Kasumi-1 (cell line): ENCODE results near the gene CSF1R.
"Not testable (repeated sequence)": the region's sequence is repeated elsewhere in the genome, so short reads cannot be mapped to it uniquely, and the experiment has no call there.

Experiments used
- DNase-seq, 2 experiments: peaks; one replicate each; lab custom pipeline; 2025; lab: John Stamatoyannopoulos, UW

Gene CSF1R

DNA sequence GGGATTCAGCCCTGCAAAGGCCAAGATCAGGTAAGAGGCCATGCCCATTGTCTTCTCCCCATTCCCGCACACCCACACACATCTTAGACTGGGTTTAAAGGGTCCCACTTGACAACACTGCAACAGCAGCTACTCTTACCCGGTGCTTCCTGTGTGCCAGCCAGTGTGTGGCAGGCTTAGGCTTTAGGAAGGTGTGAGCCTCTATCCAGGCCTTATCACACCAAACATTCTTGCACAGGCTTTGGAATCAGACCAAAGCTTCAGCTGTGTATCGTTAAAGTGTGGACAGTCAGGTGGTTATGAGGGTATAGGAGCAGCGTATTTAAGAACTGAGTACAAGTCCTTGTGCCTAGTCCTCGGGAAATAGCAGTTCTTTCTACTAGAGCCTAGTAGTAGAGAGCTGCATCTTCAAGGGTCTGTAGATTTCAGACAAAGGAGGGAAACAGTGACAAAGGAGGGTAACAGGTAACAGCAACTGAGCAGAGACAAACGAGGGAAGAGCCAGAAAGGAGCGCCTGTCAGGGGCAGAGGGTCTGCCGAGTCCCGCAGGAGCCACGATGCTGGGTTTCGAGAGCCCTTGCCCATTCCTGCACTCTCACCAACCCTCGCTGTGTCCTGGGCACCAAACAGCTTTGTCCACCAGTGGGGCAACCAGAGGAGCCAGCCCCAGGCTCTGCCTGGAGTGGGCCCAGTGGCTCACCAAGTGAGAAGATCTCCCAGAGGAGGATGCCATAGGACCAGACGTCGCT, 30.9 kb downstream of the CSF1R start:
- DNase-seq = no peak

DNA sequence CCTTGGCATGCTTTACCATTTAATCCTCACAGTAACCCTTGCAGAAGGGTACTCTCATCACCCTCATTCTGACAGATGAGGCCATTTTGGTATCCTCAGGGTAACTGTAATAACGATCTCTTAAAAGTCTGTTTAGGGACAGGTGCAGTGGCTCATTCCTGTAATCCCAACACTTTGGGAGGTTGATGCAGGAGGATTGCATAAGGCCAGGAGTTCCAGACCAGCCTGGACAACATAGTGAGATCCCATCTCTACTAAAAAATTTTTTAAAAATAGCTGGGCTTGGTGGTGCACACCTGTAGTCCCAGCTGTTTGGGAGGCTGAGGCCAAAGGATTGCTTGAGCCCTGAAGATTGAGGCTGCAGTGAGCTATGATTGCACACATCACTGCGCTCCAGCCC, 31.8 kb downstream of the CSF1R start:
- DNase-seq = no peak

DNA sequence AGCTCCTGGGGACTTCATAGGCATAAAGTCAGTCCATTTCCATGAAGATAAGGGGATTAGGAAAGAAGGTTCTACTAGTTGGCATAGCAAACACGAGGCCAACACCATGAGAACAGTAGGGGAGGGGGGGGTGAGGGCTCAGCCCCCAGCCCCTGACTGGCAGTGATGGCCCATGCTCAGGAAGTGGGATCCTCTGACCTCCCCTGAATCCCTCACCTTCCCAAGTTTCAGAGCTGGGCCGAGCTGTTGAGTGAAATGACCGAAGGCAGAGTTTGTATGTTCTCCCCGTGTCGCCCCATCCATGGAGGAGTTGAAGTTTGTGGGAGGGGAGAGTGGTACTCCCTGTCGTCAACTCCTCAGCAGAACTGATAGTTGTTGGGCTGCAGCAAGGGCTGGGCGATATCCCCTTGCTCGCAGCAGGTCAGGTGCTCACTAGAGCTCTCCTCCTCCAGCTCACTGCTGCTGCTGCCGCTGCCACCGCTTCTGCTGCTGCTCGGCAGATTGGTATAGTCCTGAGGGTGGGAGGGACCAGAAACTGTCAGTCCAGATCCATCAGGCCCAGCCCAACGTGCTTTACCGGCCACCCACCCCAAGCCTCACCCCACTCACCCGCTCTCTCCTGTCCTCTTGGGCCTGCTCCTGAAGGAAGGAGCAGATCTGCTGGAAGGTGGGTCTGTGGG, 32.5 kb downstream of the CSF1R start:
- no peak for DNase-seq

DNA sequence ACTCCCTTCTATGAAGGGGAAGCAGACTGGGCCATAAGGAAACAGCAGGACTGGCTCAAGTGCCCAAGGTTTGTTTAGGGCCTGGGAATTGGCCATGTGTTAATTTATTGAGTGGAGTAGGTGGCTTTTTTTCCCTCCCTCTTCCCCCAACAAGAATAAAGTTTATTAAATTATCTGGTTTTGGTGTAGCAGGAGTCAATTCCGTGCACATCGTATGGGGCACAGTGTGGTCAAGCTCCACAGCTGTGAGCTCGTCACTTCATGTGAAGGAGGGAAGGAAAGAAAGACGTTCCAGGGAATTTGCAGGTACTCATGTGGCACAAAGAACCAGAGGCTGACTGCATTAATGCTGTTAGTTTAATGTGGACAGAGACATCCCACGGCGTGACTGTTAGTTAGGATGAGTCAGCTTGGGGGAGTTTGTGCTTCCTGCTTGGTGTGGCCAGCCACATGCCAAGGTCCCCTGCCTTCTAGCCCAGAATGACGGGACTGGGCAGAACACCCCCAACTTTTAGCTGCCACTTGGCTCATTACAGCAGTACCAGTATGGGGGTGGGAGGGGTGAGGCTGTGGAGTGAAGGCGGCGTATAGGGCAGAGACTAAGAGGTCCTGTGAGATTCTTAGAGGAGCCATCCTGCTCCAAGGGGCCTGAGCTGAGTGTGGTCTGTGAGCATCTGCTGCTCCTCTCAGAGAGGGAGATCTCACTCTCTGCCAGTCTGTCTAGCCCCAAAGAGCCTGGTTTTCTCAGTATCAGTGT, 33.2 kb downstream of the CSF1R start:
- DNase-seq = peak; percentile 39 to 41

DNA sequence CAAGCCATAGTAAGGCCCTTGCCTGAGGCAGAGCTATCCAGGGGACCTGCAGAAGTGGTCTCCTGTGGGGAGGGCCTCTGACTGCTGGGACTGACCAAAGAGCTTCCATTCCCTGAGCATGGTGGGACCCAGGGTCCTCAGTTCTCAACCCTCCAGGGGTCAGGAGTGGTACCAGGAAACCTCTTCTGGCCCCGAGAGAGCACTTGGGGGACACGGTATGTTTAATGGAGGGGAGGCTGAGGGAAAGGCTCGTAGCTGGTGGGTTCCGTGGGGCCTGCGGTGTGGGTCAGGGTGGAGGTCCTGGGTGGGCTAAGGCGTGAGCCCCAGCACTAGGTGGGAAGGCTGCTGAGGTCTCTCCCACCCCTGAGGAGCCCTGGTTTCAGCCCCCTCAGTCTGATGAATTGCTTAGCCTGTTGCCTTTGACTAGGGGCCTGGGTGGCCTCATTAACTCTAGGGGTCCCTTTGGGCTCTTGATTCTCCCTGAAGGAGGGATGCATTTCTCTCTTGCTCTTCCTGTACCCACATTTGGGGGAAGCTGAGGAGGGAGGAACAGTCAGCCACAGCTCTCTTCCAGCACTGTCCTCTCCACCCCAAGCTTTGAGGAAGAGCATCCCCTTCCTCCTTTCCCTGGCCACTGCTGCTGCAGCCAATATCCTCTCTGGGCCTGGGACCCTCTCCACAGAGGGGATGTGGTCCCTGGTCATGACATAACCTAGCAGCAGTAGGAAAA, 34.0 kb downstream of the CSF1R start:
- DNase-seq = peak; percentile 23 to 29

DNA sequence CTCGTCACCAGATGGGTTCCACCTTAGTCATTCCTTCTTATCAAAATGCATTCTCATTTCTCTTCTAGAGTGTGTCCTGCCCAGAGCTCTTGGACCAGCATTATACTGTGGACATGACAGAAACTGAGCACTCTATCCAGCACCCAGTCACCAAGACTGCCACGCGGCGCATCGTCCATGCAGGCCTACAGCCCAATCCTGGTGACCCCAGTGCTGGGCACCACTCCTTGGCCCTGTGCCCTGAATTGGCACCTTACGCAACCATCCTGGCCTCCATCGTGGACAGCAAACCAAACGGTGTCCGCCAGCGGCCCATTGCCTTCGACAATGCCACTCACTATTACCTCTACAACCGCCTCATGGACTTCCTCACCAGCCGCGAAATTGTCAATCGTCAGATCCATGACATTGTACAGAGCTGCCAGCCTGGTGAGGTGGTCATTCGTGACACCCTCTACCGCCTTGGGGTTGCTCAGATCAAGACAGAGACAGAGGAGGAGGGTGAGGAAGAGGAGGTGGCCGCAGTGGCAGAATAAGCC, 34.6 kb downstream of the CSF1R start:
- no peak for DNase-seq

DNA sequence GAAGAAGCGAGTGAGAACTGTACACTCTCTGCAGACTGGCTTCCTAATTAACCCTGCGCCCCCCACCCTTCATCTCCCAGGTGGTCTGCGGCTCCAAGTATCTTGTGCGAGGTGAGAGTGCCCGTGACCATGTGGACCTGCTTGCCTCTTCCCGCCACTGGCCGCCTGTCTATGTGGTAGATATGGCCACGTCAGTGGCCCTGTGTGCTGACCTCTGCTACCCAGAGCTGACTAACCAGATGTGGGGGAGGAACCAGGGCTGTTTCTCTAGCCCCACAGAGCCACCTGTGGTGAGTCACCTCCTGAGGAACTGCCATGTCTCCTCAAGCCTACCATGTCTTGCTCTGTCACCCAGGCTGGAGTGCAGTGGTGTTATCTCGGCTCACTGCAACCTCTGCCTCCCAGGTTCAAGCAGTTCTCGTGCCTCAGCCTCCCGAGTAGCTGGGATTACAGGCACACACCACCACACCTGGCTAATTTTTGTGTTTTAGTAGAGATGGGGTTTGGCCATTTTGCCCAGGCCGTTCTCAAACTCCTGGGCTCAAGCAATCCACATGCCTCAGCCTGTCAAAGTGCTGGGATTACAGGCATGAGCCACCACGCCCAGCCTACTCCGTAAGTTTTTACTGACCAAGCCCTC, 36.1 kb downstream of the CSF1R start:
- DNase-seq = not testable (repeated sequence)

DNA sequence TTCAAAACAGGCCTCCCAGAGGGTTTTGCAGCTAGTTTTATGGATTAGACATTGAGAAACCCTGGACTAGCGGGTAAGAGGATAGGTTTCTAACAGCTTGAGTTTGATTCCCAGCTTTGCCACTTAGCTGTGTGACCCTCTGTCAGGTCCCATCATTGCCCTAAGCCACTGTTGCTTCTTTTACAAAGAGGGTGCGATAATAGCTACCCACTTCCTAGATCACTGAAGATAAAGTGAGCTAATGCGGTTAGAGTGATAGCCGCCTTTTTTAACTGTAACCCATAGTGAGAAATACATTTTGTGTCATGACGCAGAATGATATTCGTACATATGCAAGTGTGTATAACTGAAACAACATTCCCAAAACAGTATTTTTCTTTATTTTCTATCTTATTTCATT, 40.3 kb downstream of the CSF1R start:
- DNase-seq = no peak

DNA sequence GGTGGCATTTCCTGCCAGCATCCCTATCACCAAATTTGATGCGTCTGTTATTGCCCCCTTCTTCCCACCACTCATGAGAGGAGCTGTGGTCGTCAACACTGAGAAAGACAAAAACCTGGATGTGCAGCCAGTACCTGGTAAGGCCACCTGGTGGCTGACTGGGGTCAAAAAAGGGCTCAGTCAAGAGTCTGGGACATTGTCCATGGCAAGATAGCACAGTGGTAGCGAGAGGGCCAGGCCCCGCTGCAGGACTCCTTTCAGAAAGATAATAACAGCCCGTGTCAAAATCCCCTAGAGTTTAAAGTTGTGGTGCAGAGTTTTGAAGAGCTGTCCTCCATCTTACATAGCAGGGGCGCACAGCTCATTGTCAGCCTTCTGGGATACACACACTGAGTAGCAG, 40.8 kb downstream of the CSF1R start:
- DNase-seq = no peak

DNA sequence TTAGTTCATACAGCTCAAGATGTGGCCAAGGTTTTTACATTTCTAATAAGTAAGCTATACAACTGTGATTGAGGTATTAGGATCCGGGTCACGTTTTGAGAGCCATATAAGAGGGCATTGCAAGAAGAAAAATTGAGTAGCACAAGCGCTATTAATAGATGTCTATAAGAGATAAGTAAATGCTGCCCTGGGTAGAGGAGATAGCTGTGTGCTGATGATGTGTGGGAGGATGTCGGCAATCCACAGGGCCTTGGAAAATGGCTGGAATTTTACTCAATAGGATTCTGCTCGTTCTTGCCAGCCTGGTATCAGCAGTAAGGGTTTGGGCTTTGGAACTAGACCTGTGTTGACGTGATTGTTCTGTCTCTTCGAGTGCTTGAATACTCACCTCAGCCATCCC, 41.6 kb downstream of the CSF1R start:
- no peak for DNase-seq

DNA sequence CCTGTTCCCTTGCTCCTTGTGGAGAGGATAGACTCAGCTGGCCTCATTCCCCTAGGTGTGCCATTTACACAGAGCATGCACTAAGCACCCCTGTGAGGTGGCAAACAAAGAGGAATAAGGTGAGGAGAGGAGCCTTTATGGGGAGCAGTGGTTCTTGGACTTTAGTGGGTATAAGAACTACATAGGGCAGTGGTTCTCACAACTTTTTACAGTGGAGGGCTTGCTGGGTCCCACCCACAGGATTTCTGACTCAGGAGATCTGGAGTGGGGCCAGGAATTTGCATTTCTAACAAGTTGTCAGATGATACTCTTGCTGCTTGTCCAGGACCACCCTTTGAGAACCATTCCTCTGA, 42.0 kb downstream of the CSF1R start:
- no peak for DNase-seq

DNA sequence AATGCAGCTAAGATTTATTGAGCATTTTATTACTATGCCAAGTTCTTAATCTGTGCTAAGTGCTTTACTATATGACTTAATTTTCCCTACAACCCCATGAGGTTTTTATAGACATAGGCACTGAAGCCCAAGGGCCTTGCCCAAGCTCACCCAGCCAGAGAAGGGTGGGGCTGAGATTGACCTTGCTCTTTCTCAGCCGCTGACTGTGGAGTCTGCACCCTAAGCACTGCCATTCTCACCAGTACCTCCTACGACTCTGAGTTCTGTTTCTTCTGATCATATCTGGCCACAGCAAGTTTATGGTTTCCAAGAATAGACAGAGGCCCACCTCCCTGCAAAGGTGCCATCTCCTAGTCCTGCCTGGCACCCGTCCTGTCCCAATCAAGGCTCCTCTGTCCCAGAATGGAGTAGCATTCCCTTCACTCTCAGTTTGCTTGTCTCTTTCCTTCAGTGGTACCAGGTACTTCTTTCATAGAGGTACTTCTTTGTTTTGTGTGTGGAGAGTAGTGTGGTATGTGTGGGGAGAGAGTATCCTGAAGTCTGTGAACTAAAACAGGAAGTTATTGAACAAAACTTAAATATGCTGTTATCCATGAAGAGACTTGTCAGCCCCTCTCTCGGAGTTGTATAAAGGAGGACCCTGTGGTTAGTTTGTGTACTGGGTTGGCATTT, 42.6 kb downstream of the CSF1R start:
- DNase-seq = peak; percentile 79 to 80

DNA sequence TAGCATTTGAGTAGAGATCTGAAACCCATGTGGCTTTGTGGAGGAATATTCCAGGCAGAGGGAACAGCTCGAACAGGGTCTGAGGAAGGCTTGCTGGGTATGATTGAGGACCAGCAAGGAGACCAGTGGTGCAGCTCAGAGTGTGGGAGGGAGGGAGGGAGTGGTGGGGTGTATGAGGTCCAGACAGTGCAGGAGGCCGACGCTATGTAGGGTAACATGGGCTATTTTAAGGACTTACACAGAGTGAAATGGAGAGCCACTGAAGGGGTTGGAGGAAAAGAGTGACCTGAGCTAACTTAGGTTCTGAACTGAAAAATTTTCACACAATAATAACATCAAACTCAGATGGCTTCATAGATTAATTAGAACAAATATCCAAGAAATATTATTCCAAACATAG, 43.9 kb downstream of the CSF1R start:
- no peak for DNase-seq

DNA sequence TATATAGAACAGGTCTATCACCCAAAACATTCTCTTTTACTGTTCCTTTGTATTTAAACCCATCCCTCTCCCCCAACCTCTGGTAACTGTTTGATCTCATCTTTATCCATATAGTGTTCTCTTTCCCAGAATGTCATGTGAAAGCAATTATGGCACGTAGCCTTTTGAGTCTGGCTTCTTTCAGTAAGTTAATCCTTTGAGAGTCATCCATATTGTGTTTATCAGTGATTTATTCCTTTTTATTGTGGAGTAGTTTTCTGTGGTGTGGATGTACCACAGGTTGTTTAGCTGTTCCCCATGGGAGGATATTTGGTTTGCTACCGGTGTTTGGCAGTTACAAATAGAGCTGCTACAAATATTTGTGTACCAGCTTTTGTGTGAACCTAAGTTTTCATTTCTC, 47.8 kb downstream of the CSF1R start:
- no peak for DNase-seq

DNA sequence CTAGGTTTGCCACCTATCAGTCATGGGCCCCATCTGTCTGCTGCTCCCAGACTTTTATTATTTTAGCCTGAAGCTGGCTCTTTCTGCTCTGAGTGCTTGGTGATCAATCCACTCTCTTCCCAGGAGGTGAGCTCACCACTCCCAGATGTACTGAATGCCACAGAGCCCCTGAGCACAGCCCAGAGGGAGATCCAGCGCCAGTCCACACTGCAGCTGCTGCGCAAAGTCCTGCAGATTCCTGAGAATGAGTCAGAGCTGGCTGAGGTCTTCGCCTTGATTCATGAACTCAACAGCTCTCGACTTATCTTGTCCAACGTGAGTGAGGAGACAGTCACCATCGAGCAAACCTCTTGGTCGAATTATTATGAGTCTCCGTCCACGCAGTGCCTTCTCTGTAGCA, 49.8 kb downstream of the CSF1R start:
- no peak for DNase-seq

DNA sequence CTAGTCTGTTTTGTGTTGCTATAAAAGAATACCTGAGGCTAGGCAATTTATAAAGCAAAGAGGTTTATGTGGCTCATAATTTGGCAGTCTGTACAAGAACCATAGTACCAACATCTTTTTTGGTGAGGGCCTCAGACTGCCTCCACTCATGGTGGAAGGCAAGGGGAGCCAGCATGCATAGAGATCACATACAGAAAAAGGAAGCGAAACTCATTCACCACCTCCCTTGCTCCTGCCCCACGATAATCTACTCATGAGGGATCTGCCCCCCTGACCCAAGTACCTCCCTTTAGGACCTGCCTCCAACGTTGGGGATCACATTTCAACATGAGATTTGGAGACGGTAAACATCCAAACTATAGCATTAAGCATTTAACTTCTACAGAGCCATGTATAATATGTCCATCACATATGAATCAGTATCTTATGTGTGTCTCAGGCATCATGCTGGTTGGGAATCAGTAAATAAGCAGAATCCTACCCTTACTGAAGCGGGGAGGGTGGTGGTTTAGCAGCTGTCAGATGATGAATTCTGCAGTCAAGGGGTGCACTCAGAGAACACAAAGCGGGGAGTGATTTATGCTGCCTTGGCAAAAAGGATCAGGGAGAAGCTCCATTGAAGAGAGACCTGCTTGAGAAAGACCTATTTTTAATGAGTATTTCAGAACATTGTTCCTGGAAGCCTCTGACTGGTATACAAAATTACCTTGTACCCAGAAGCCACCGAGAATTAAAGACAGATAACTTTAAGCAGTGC, 51.0 kb downstream of the CSF1R start:
- DNase-seq = peak in 1 of 2 experiments; percentile 18

DNA sequence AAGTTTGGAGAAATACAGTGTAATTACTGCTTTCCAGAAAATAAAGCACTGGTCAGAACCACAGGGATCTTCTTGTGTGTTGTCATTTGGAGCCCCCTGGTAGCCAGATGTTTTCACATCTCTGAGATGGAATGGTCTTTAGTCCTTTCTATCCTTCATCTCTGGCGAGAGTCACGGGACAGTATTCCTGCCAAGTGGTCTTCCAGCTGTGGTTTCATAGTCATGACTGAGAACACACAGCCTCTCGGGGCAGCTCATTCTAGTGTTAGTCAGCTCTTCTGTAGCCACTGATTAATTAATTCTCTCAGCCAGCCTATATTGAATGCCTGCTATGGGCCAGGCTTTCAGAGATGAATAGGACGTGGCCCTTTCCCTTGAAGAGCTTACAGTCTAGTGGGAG, 51.7 kb downstream of the CSF1R start:
- no peak for DNase-seq

DNA sequence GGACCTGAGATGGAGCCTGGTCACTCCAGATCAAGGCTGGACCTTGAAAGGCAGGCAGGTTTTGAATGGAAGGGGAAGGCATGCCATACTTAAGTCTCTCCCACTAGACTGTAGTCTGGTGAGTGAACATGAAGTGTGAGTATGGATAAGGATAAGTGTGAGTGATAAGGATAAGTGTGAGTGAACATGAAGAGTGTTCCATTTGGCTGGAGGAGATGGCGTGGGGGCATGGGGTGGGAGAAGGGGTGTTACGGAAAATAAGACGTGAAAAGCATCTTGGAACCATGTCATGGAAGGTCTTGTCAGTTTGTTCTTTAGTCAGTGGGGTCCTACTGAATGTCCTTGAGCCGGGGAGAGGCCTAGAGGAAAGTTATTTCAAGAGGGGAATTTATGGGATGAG, 53.0 kb downstream of the CSF1R start:
- no peak for DNase-seq

DNA sequence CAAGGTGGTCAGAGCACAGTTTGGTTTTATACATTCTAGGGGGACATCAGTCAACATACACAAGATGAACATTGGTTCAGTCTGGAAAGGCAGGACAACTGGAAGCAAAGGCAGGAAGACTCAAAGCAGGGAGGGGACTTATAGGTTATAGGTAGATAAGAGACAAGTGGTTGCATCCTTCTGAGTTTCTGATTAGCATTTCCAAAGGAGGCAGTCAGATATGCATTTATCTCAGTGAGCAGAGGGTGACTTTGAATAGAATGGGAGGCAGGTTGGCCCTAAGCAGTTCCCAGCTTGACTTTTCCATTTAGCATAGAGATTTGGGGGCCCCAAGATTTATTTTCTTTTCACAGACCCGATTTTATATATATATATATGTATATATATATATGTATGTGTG, 58.3 kb downstream of the CSF1R start:
- DNase-seq = not testable (repeated sequence)

DNA sequence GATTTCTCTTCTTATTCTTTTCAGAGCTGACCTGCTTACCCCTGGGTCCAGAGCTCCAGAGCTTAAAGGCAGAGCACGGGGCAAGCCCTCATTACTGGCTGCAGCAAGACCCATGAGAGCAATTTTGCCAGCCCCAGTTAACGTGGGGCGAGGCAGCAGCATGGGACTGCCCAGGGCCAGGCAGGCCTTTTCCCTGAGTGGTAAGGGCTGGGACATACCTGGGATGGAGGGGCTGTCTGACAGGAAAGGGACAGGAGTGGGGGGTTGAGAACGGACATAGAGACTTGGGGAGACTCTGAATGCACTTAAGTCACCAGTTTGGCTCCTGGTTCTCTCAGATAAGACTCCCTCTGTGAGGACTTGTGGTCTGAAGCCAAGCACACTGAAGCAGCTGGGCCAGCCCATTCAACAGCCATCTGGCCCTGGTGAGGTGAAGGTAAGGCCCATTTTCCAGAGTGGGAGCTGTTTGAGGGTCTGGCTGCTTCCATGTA, 59.6 kb downstream of the CSF1R start:
- no peak for DNase-seq
